Kidney (tissue), 14 donors: ENCODE data around the gene PFDN5. TPM values are rescaled to one million over a fixed set of nuclear protein-coding genes. Genes with fewer than 3 reads are reported as not detected.

Experiments used
- DNase-seq, 5 donors: peaks; one replicate each; pipeline ENCODE4 v3.0.0-alpha.2; 2013 to 2020
- FAIRE-seq: peaks from 2 replicates; lab custom pipeline; 2012; peaks lifted over from hg19 to GRCh38; lab: Jason Lieb, UNC
- H3K27ac ChIP-seq, 2 donors: one replicate each; pipeline ENCODE4 v1.7.0; 2013; ENCODE audit warnings: low read depth in 2 of 2, low read length in 2 of 2, inconsistent platforms in 1 of 2
- H3K27me3 ChIP-seq: one replicate; pipeline ENCODE4 v1.7.1; 2013; ENCODE audit warnings: low read length, inconsistent platforms; ENCODE audit not compliant: control insufficient read depth, insufficient read depth
- H3K36me3 ChIP-seq, 3 donors: one replicate each; pipeline versions ENCODE4 v1.7.0 to v1.7.1; 2013; ENCODE audit warnings: low read length in 3 of 3, control low read depth in 1 of 3, inconsistent platforms in 1 of 3; ENCODE audit not compliant: insufficient read depth in 3 of 3, control insufficient read depth in 2 of 3
- H3K4me1 ChIP-seq, 3 donors: one replicate each; pipeline versions ENCODE4 v1.7.0 to v1.7.1; 2013; ENCODE audit warnings: low read length in 3 of 3, inconsistent platforms in 1 of 3, low read depth in 1 of 3; ENCODE audit not compliant: control insufficient read depth in 2 of 3, insufficient read depth in 2 of 3
- H3K4me3 ChIP-seq, 3 donors: one replicate each; pipeline versions ENCODE4 v1.7.0 to v1.8.1; 2013; ENCODE audit warnings: low read length in 3 of 3, control low read depth in 1 of 3, inconsistent platforms in 1 of 3
- H3K9ac ChIP-seq, 3 donors: one replicate each; pipeline versions ENCODE4 v1.7.0 to v1.7.1; 2013; ENCODE audit warnings: low read length in 3 of 3, control low read depth in 1 of 3, inconsistent platforms in 1 of 3
- H3K9me3 ChIP-seq, 3 donors: one replicate each; pipeline versions ENCODE4 v1.7.0 to v1.7.1; 2013; ENCODE audit warnings: low read length in 3 of 3, control low read depth in 1 of 3, inconsistent platforms in 1 of 3; ENCODE audit not compliant: control insufficient read depth in 2 of 3, insufficient read depth in 1 of 3
- intact Hi-C: fragments of 100-400 bp; cut with DNase I; formaldehyde crosslinking; loops from one replicate; pipeline ENCODE4 v1.11.1; 2022
- polyA plus RNA-seq: library from polyadenylated mRNA; stranded (reverse); fragments of 350-450 nt; fragmentation: Illumina TruSeq; extraction: RNeasy Lipid Tissue Mini Kit (QIAGEN cat#74804); gene quantifications from one replicate; pipeline ENCODE4 v1.2.3, GENCODE V29; 2014; ENCODE audit warnings: low read depth, low replicate concordance; ENCODE audit not compliant: insufficient read depth
- total RNA-seq: library from RNA; stranded (reverse); fragmentation: NEBNext Ultra II Directional; extraction: Animal tissue kit (Norgen Biotek cat#: 25700); gene quantifications from one replicate; pipeline ENCODE4 v1.2.1, GENCODE V29; 2021
- TF ChIP-seq, protein P1 (sequence below): IDR thresholded peaks from 3 replicates; pipeline ENCODE4 v1.5.1; 2012; ENCODE audit warnings: mild to moderate bottlenecking, moderate library complexity, borderline replicate concordance; ENCODE audit not compliant: insufficient read depth; ENCODE audit errors: extremely low read depth
- donor health status: control.
- donor health status: control.
- donor health status: control.
- donor health status: control.
- donor health status: control.
- donor health status: DM: yes; HTN: yes; CAD: no.
- donor health status: Normal renal cell carcinoma (clear cell type).

Gene PFDN5
- total and polyA plus RNA-seq, 2 donors from 2014 or later: 439 to 1,405 TPM

DNA sequence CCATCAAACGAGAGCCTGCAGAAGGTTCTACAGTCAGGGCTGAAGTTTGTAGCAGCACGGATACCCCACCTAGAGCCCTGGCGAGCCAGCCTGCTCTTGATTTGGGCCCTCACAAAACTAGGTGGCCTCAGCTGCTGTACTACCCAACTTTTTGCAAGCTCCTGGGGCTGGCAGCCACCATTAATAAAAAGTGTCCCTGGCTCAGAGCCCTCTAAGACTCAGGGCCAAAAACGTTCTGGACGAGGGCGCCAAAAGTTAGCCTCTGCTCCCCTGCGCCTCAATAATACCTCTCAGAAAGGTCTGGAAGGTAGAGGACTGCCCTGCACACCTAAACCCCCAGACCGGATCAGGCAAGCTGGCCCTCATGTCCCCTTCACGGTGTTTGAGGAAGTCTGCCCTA is 8.9 kb upstream of the PFDN5 start:
- Histone ChIP-seq H3K27ac (no peak overlapping the region), H3K4me3 (no peak overlapping the region), H3K9me3 (no peaks in the 10 kb centered on the region), H3K4me1 (no peaks in the 10 kb centered on the region), H3K9ac (no peak overlapping the region), H3K27me3 (no peaks in the 10 kb centered on the region), H3K36me3 (no peaks in the 10 kb centered on the region)
- TF ChIP-seq, protein P1, sequence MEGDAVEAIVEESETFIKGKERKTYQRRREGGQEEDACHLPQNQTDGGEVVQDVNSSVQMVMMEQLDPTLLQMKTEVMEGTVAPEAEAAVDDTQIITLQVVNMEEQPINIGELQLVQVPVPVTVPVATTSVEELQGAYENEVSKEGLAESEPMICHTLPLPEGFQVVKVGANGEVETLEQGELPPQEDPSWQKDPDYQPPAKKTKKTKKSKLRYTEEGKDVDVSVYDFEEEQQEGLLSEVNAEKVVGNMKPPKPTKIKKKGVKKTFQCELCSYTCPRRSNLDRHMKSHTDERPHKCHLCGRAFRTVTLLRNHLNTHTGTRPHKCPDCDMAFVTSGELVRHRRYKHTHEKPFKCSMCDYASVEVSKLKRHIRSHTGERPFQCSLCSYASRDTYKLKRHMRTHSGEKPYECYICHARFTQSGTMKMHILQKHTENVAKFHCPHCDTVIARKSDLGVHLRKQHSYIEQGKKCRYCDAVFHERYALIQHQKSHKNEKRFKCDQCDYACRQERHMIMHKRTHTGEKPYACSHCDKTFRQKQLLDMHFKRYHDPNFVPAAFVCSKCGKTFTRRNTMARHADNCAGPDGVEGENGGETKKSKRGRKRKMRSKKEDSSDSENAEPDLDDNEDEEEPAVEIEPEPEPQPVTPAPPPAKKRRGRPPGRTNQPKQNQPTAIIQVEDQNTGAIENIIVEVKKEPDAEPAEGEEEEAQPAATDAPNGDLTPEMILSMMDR: no peak
- intact Hi-C loops: loop anchor here (10.0 kb wide), 1 partner anchor 72 kb away; no protein-coding TSS in a partner anchor
- FAIRE-seq: no peak
- DNase-seq: peak in 1 of 5 donors; percentile 27

DNA sequence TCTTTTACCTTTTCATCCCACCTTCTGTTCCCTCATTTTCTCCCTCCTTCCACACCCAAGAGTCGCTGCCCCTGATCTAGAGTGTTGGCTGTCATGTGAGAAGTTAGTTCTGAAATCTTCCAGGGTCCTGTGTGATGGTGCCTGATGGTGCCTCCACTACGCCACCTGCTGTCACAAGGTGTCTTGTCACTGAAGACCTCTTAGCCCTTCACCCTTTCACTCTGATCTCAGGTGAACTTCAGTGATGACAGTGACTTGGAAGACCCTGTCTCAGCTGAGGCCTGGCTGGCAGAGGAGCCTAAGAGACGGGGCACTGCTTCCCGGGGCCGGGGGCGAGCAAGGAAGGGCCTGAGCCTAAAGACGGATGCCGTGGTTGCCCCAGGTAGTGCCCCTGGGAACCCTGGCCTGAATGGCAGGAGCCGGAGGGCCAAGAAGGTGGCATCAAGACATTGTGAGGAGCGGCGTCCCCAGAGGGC is 7.6 kb upstream of the PFDN5 start:
- H3K9me3 ChIP-seq: no peaks in the 10 kb centered on the region
- no peaks in the 10 kb centered on the region for H3K27me3 ChIP-seq
- H3K36me3 ChIP-seq: no peaks in the 10 kb centered on the region
- no peak overlapping the region for H3K27ac ChIP-seq
- TF ChIP-seq, protein P1: peak; percentile 61
- DNase-seq: peak; percentile 42 to 82 (median 61)
- no peak for FAIRE-seq
- H3K9ac ChIP-seq: no peak overlapping the region
- no peaks in the 10 kb centered on the region for H3K4me1 ChIP-seq
- intact Hi-C loops: loop anchor here (10.0 kb wide), 1 partner anchor 73 kb away; no protein-coding TSS in a partner anchor
- no peak overlapping the region for H3K4me3 ChIP-seq

DNA sequence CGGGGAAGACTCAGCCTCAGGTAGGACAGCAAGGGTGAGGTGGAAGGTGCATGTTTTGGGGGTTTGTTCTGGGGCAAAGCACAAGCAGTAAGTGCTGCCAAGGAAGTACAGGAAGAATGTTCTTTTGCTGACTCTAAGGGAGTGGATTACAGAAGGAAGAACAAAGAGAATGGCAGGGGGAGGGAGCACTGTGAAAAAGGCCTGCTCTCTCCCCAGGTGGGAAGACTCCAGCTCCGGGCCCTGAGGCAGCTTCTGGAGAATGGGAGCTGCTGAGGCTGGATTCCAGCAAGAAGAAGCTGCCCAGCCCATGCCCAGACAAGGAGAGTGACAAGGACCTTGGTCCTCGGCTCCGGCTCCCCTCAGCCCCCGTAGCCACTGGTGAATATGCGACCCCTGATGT is 7.0 kb upstream of the PFDN5 start:
- FAIRE-seq: no peak
- Histone ChIP-seq H3K27ac (no peak overlapping the region), H3K4me1 (no peaks in the 10 kb centered on the region), H3K36me3 (no peaks in the 10 kb centered on the region), H3K9me3 (no peaks in the 10 kb centered on the region), H3K4me3 (no peak overlapping the region), H3K27me3 (no peaks in the 10 kb centered on the region), H3K9ac (no peak overlapping the region)
- TF ChIP-seq, protein P1: no peak
- intact Hi-C loops: loop anchor here (10.0 kb wide), 1 partner anchor 74 kb away; no protein-coding TSS in a partner anchor
- DNase-seq: peak in 1 of 5 donors; percentile 52
